Uterus (tissue), 4 donors: ENCODE measurements around the gene DCK. TPM values are rescaled to one million over a fixed set of nuclear protein-coding genes. Genes with fewer than 3 reads are reported as not detected.

Experiments used
- DNase-seq, 2 donors: peaks; one replicate each; pipeline ENCODE4 v3.0.0-alpha.2; 2019 to 2020
- H3K27ac ChIP-seq, 2 donors: fragments of 200-600 bp; sonication (generic); 1 replicate in 1 of 2; 2 replicates in 1 of 2; pipeline ENCODE4 v1.5.1; 2016 to 2018
- H3K27me3 ChIP-seq, 2 donors: fragments of 200-600 bp; sonication (generic); one replicate each; pipeline ENCODE4 v1.5.1; 2018 to 2019; ENCODE audit warnings: control low read depth in 1 of 2
- H3K36me3 ChIP-seq, 2 donors: fragments of 200-600 bp; sonication (generic); one replicate each; pipeline ENCODE4 v1.5.1; 2019; ENCODE audit warnings: control low read depth in 1 of 2
- H3K4me1 ChIP-seq, 2 donors: fragments of 200-600 bp; sonication (generic); one replicate each; pipeline ENCODE4 v1.5.1; 2018 to 2019; ENCODE audit warnings: control low read depth in 1 of 2
- H3K4me3 ChIP-seq, 2 donors: fragments of 200-600 bp; sonication (generic); 1 replicate in 1 of 2; 2 replicates in 1 of 2; pipeline ENCODE4 v1.5.1; 2018 to 2019; ENCODE audit warnings: mild to moderate bottlenecking in 1 of 2
- H3K9me3 ChIP-seq, 2 donors: fragments of 200-600 bp; sonication (generic); one replicate each; pipeline ENCODE4 v1.5.1; 2019; ENCODE audit warnings: control low read depth in 1 of 2
- POLR2A ChIP-seq, 2 donors: fragments of 450-650 bp; IDR thresholded peaks; one replicate each; pipeline ENCODE4 v1.6.1; 2016; ENCODE audit warnings: antibody characterized with exemption in 2 of 2, mild to moderate bottlenecking in 1 of 2, moderate library complexity in 1 of 2
- intact Hi-C: fragments of 100-400 bp; cut with DNase I; formaldehyde crosslinking; loops from one replicate; pipeline ENCODE4 v1.15.1; 2023; ENCODE audit warnings: low total_unique reads
- total RNA-seq, 4 donors: library from RNA; depleted of rRNA in 3 of 4; stranded (reverse); fragments of >200 nt in 3 of 4; gene quantifications; one replicate each; pipeline versions ENCODE4 v1.1.0 to v1.2.4, GENCODE V29; 2014 to 2023
- TF ChIP-seq, protein P1 (sequence below), 4 experiments: fragments of 200-600 bp in 2 of 4; fragments of 450-650 bp in 2 of 4; sonication (generic) in 2 of 4; IDR thresholded peaks; one replicate each; pipeline ENCODE4 v1.5.1; 2016 to 2019; ENCODE audit warnings: antibody characterized with exemption in 4 of 4, mild to moderate bottlenecking in 2 of 4, moderate library complexity in 1 of 4
- donor health status: DM: yes; HTN: yes; CAD: no.

Gene DCK
- total RNA-seq, 4 donors from 2014 or later = 3.6 to 38.6 (median 8.1) TPM

DNA sequence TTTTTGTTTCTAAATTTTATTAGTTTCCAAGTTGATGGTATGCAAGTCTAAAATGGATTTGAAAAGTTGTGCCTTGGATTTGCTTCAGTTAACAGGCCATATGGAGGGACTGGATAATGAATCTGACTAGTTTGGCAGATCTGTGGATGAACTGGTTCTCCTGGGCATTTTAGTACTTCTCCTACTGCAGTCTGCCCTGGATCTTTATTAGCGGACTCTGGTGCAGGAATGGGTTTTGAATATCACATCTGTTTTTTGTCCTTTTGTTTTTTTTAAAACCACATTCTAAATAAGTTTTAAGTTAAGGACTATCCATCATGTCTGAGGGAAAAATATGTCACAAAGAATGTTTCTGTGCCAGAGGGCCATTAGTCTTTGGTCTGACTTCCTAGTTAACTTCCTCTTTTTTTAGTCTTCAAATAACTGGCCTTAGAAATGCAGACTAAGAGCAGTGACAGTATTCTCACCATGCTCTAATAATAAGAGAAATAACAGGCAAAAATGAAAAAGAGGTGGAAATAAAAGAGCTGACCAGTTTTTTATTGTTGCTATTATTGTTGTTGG is 13.9 kb upstream of the DCK start:
- H3K4me3 ChIP-seq = no peak overlapping the region
- no peak for DNase-seq
- no peaks in the 10 kb centered on the region for H3K9me3 ChIP-seq
- no peak overlapping the region for H3K27ac ChIP-seq
- H3K36me3 ChIP-seq = no peaks in the 10 kb centered on the region
- no peaks in the 10 kb centered on the region for H3K27me3 ChIP-seq
- H3K4me1 ChIP-seq = no peaks in the 10 kb centered on the region
- intact Hi-C loops = no loop called here
- TF ChIP-seq POLR2A (IDR thresholded peaks at IDR 0.05) = no peak
- TF ChIP-seq, protein P1, sequence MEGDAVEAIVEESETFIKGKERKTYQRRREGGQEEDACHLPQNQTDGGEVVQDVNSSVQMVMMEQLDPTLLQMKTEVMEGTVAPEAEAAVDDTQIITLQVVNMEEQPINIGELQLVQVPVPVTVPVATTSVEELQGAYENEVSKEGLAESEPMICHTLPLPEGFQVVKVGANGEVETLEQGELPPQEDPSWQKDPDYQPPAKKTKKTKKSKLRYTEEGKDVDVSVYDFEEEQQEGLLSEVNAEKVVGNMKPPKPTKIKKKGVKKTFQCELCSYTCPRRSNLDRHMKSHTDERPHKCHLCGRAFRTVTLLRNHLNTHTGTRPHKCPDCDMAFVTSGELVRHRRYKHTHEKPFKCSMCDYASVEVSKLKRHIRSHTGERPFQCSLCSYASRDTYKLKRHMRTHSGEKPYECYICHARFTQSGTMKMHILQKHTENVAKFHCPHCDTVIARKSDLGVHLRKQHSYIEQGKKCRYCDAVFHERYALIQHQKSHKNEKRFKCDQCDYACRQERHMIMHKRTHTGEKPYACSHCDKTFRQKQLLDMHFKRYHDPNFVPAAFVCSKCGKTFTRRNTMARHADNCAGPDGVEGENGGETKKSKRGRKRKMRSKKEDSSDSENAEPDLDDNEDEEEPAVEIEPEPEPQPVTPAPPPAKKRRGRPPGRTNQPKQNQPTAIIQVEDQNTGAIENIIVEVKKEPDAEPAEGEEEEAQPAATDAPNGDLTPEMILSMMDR (IDR thresholded peaks at IDR 0.05) = no peak

DNA sequence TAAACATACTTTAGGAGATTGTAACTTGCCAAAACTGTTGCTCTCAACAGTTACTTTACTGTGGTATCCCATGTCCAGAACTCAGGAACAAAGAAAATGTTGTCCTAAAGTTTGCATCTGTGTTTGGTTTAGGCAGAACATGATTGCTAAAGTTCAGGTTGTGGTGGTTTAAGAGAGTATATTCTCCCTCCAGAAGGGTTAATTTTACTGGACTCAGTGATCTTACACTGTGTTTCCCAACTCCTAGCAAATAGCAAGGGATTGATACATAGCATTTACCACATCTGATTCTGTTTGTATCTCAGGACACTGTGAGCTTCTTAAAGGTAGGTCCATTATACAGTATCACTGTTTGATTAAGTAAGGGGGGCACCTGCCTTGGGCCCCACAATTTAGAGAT is 13.3 kb upstream of the DCK start:
- Histone ChIP-seq H3K4me3 (no peak overlapping the region), H3K9me3 (no peaks in the 10 kb centered on the region), H3K27me3 (no peaks in the 10 kb centered on the region), H3K4me1 (no peaks in the 10 kb centered on the region), H3K36me3 (no peaks in the 10 kb centered on the region), H3K27ac (no peak overlapping the region)
- TF ChIP-seq, protein P1 (IDR thresholded peaks at IDR 0.05) = no peak
- no peak for TF ChIP-seq POLR2A (IDR thresholded peaks at IDR 0.05)
- no peak for DNase-seq
- intact Hi-C loops = no loop called here

DNA sequence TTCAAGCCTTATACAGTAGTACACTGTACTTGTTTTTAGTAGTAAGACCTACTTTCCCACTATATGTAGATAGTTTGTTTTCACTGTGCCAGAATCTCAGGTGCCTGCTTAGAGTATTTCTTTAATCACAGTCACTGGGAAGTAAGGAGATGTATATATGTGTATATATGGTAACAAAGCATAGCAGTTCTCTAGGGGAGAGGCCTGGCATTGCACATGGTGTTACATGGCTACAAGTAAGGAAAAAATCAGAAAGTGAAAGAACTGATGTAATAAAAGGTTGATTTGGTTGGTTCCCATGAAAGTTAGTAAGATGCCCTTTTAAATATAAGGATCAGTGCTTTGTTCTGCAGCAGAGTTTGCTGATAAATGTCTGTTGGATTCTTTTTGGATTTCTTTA is 9.3 kb upstream of the DCK start:
- intact Hi-C loops = no loop called here
- TF ChIP-seq, protein P1 (IDR thresholded peaks at IDR 0.05) = no peak
- no peak for TF ChIP-seq POLR2A (IDR thresholded peaks at IDR 0.05)
- no peaks in the 10 kb centered on the region for H3K4me1 ChIP-seq
- H3K9me3 ChIP-seq = no peaks in the 10 kb centered on the region
- no peaks in the 10 kb centered on the region for H3K36me3 ChIP-seq
- no peak for DNase-seq
- H3K27ac ChIP-seq = no peak overlapping the region
- no peaks in the 10 kb centered on the region for H3K27me3 ChIP-seq
- no peak overlapping the region for H3K4me3 ChIP-seq

DNA sequence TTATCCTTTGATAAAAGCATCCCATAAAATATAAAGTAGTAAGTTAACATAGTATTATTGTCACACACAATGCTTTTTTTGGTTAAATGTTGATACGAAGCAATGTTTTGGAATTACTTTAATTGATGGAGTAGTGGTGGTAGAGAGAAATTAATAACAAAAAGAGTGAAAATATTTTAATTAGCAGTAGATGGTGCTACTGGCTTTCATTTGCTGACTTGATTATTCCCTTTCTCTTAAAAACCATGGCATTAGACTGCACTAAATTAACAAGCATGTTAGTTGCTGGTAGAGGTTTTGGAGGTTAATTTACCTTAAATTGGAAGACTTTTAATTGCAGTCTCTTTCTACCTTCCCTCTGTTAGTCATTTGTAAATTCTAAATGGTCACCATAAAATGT is 8.9 kb upstream of the DCK start:
- intact Hi-C loops = no loop called here
- H3K4me3 ChIP-seq = no peak overlapping the region
- H3K27me3 ChIP-seq = no peaks in the 10 kb centered on the region
- no peak for TF ChIP-seq POLR2A (IDR thresholded peaks at IDR 0.05)
- TF ChIP-seq, protein P1 (IDR thresholded peaks at IDR 0.05) = no peak
- H3K4me1 ChIP-seq = no peaks in the 10 kb centered on the region
- H3K27ac ChIP-seq = no peak overlapping the region
- H3K36me3 ChIP-seq = no peaks in the 10 kb centered on the region
- DNase-seq = no peak
- H3K9me3 ChIP-seq = no peaks in the 10 kb centered on the region

DNA sequence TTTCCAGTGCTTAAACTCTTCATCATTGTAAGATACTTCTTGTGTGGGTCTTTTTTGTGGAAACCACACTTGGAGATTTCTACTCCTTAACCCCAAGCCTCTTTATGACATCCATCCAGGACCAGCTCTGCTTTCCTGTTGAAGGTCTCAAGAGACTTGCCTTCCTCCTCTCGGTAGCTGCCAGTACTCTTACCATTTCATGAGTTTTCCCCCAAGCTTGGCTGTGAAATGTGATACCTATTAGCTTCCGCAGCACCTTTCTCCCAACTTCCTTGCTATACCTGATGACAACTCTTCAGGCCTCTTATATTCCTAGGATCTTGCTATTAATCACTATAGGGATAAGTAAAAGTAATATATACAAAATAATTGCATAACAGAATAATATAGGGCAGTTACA is 1.9 kb upstream of the DCK start:
- Histone ChIP-seq H3K4me1 (peaks cover 0 to 5% of the 10 kb centered on the region in 2 donors), H3K9me3 (no peaks in the 10 kb centered on the region), H3K27ac (no peak overlapping the region), H3K4me3 (no peak overlapping the region), H3K36me3 (no peaks in the 10 kb centered on the region), H3K27me3 (no peaks in the 10 kb centered on the region)
- intact Hi-C loops = no loop called here
- no peak for DNase-seq
- TF ChIP-seq, protein P1 (IDR thresholded peaks at IDR 0.05) = no peak
- TF ChIP-seq POLR2A (IDR thresholded peaks at IDR 0.05) = no peak
